ENCODE data around the gene OR2S2.
"Not testable (repeated sequence)": the region's sequence is repeated elsewhere in the genome, so short reads cannot be mapped to it uniquely, and the experiment has no call there.

Gene OR2S2

DNA sequence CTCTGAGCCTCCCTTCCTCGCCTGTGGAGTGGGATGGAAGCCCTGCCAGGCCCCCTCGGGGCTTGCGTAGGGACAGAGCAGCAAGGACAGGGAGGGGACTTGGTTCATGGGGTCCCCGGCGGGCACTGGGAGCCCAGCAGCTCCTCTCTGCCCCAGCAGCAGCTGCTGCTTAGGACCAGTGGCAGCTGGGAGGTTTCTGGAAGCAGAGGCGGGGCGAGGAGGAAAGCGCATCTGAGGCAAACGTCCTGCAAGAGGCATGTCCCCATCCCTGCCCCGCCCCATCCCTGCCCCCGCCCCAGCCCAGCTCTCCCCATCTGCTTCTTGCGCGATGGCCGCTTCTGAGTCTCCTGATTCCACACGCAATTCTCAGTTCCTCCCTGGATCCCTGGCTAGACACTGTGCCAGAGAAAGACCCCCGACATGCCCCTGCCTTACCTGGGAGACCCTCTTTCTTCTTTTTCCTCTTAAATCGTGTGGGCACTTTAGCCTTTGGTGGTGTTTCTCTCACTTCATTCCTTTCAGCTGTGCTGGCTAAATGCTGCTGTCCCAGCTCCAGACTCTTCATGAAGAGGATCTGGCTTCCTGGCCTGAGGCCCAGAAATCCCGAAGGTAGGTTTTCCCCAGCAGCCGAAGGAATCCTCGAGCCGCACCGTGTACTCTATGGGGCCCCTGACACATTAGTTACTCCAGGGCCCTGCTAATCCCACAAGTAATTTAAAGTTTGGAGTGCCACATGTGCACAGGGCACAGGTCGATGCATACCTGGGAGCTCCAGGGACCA, 4.4 kb upstream of the OR2S2 start:
- DNase-seq = no peak

DNA sequence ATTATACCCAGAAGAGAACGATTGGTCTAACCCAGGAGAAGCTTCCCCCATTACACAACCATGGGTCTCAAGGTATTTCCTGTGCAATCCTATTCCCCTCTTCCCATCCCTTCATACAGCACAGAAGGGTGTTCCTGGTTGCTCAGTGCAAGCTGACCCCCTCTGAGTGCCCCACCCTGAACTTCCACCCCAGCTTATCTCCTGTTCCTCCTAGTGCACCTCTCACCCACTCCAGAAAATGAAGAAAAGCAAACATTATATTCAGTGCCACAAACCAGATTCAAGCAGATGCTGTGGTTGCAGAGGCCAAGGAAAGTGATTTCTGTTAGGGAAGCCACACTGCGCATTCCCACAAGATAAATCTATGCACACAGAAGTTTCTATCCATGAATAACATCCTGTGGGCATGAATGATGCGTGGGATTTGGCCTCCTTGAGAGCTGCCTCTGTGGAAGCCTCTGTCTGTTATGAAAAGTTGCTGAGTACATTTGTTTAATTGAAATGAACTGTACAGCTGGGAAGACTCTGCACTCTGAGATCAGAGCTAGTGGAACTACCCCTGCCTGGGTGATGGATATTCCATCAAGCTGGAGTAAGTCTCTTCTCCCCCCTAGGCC, 2.2 kb upstream of the OR2S2 start:
- no peak for DNase-seq

DNA sequence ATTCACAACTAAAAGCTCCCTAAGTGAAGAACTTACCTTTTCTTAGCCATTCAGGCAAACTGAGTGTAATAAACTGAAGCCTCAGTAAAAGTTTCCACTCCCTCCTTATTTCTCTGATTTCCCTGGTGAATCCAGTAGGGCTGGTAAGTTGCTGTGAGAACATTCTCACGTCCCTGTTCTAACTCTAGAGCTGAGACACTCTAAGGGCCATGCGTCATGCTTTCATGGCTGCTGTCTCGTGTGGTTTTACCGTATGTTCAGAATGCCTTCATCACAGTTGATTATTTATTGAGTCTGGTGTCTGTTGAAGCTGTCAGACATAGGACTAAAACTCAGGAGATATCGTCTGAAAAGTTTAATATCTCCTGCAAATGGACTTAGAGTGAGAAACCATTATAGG, 1.3 kb downstream of the OR2S2 start:
- no peak for DNase-seq

DNA sequence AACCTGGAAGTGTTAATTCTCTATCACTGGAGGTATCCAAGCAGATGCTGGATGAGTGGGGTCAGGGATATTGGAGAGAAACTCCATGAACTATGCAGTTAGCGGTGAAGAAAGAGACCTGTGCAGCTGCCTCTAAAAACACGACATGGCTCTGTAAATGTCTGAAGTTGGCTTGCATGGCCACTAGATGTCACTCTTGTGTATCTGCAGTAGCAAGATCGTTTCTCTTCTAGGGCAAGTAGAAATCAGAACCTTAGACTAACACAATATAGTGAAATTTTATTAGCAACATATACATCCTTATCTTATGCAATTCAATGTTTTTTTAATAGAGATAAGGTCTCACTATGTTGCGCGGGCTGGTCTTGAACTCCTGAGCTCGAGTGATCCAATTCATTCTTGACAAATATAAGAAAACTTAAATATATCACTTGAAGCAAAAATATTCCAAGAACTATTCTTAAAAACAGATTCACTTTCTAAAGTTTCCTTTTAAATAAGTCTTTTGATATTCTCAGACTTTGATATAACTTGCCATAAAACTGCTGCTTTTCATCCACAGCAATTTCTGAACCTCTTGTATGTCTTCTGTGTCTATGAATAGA, 2.9 kb downstream of the OR2S2 start:
- peak in 1 of 2 donors; percentile 18 for DNase-seq

DNA sequence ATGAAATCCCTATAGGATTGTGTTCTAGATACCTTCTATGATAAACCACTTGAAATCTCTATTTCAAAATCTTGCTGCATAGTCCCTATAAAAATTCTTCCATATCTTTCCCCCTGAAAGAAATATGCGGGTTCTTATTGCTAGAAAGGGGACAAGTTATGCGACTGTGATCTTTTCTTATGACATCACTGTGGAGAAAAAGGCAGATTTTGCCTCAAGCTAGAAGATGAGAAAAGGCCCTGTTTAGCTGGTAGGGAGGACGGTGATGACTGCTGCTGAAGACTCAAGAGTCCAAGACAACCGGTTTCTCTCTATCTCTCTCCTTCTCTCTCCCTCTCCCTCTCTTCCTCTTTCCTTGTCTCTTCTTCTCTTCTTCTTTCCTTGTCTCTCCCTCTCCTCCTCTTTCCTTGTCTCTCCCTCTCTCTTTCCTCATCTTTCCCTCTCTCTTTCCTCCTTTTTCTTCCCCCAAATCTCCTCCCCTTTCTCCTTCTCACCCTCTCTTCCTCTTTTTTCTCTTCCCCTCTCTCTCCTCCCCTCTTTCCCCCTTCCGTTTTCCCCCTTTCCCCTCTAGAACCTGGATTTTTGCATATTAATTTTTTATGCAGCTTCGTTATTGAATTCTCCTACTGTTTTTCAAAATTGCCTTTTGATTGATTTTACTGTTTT, 5.3 kb downstream of the OR2S2 start:
- DNase-seq = no peak

DNA sequence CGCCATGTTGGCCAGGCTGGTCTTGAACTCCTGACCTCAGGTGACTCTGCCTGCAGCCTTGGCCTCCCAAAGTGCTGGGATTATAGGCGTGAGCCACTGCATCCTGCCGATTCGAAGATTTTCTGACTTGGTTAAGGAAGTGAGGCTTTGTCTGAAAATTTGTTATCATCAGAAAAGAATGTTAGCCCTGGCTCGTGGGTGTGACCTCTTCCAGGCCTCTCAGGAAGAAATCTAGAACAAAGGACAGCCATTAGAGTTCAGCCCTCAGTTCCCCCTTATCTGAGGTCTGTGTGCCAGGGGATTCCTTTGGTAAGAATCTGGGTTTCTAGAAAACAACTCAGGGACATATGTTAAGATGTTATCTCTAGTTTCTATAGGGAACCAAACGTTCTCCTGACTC, 6.2 kb downstream of the OR2S2 start:
- no peak for DNase-seq

DNA sequence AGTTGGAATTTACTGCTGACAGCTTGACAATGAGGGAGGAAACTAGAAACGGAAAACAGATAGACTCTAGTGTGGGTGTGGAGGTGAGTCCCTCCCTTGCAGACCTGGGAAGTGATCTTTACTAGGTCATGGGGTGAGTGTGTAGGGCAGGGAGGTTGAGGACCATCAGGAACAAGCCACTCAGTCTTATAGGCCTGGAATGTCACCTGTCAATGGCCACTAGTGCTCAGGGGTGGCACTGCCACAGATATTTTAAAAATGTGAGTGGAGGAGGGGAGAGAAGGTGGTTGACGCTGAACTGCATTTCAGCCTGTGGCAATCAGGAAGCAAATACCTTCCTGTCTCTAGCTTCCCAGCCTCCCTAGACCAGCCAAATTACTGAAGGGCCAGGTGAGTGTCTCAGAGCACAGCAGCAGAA, 9.0 kb downstream of the OR2S2 start:
- DNase-seq = no peak

DNA sequence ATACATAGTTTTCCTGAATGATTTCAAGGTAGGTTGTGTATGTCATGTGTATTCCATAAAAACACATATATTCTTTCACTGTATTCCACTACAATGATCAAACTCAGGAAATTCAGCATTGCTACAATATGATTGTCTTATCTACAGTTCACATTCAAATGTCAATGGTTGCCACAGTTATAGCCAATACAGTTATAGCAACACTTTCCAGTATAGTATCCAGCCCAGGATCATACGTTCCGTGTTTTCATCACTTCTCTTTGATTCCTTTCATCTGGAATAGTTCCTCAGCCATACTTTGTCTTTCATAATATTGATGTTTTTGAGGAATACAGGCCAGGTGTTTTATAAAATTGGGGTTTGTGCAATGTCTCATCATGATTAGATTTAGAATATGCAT, 9.5 kb downstream of the OR2S2 start:
- DNase-seq = no peak

DNA sequence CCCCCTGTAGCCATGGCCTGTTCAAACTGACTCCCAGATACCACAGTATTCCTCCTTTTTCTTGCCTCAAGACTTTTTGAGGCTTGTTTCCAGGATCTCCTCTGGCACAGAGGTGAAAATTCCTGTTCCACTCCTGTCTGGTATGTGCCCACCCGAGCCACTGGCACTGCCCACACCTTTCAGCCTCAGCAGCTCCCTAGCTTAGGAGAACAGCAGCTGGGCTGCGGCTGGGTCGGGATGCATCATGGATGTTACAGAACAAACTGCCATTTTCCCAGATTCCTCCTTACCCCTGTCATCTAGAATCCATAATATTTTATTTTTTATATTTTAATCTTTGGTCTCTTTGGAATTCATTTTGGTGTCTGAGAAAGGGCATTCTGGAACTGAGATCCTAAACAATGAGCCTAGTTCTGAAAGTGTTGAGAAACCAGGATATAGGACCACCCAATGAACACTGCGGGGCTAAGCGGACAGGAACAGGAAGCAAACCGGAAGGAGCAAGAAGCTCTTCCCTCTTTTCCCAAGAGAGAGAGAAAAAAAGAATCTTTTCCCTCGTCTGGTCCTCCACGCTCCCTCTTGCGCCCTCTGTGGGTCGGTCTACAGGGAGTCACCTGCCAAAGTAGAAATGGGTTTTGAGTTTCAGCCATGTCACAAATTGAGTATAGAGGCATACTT, 12.5 kb downstream of the OR2S2 start:
- DNase-seq = peak; percentile 62 to 72

DNA sequence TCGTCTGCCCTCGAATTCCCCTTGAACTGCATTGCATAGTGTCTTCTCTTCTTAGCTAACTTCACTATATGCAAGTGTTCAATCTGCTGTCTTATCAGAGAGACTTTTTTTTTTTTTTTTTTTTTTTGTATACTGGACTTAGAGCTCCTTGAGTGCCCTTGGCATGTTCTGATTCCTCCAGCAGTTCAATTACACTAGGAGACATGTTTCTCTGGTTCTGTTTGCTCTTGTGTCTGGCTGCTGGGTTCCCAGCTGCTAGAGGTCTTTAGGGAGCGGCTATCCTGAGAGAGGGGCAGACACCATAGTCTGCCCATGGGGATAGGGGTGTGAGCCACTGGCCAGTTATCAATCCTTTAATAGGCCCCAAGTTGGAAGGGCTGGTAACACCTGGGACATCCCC, 13.1 kb downstream of the OR2S2 start:
- no peak for DNase-seq

DNA sequence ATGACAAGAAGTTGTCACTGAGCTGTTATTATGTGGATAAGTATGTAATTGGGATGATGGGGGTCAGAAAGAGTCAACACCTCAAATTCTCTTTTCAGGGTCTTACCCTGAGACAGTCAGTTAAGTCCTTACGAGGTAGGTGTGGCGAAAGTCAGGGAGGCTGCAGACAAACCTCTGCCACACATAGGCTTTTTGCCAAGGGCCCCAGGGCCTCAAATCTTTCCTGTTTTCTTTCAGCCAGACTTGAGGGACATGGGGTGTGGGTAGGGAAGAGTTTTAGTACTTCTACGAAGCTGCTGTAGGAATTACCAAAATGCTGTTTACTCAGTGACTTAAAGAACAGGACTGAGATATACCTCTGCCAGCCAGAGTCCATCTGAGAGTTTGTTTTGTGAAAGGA, 13.8 kb downstream of the OR2S2 start:
- no peak for DNase-seq

DNA sequence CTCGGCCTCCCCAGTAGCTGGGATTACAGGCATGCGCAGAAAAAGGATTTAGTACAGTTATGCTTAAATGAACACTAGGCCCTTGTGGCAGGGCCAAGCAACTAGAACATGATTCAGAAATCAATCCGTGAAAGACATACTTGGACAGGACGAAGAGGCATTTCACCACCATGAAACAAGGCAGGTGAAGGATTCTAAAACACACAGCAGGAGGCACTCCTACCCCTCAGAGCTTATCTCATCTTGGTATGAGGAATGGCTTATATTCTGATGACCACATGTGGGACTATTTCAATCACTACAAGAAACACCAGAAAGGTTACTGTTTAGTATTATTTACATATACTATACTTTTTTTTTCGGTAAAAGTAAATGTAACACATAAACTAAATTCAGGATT, 15.7 kb downstream of the OR2S2 start:
- DNase-seq = no peak

DNA sequence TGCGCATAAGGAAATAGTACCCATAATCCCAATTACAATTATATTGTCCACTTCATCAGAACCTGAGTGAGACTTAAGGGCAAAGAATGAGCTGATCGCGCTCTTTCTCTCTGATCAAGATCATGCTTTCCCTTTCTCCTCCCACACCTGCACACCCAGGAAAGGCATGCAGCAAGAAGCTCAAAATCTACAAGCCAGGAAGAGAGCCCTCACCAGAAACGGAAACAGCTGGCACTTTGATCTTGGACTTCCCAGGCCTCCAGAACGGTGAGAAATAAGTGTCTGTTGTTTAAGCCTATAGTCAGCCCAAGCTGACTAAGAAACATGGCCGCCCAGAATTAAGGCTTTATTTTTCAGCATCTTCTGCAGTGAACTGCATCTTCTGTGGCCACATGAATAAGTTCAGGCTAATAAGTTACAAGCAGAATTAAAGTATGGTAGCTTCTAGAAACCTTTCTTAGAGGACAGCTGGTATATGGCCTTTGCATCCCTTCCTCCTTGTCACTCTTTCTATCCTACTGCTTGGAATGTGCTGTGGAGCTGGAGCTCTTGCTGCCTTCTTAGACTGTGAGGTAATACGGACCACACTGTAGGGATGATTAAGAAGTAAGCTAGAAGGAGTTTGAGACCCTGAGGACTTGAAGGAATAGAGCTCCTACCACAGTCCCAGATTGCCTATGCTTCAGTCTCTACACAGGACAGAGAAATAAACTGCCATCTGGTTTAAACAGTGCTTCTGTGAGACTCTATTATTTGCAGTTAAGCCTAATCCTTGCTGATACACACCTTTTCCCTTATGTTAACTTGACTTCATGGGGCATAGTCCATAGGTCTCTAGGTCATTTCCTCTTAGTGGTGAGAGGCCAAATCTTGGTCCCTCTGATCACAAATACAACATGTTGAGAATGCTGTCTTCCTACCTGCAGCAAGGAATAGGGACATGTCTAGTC, 17.2 kb downstream of the OR2S2 start:
- DNase-seq = no peak

DNA sequence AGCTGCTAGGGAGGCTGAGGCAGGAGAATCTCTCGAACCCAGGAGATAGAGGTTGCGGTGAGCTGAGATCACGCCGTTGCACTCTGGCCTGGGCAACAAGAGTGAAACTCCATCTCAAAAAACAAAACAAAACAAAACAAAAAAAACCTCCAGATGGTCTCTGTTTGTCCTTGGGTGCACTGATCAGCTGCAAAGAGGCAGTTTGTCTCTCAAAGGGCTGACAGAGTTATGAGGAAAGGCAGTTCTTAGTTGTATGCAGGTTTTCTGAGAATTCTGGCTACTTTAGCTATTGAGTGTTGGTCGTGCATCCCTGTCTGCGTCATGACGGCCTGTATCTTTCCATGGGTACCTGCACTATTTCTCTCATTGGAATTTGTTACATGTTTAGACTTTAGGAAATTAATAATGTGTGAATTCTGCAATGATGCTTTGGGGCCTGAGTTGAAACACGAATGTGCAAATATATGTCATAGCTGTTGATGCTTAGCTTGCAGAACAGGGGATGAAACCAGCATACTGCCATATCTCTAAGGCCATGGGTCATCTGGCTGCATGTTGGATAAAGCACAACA, 18.2 kb downstream of the OR2S2 start:
- DNase-seq = no peak

DNA sequence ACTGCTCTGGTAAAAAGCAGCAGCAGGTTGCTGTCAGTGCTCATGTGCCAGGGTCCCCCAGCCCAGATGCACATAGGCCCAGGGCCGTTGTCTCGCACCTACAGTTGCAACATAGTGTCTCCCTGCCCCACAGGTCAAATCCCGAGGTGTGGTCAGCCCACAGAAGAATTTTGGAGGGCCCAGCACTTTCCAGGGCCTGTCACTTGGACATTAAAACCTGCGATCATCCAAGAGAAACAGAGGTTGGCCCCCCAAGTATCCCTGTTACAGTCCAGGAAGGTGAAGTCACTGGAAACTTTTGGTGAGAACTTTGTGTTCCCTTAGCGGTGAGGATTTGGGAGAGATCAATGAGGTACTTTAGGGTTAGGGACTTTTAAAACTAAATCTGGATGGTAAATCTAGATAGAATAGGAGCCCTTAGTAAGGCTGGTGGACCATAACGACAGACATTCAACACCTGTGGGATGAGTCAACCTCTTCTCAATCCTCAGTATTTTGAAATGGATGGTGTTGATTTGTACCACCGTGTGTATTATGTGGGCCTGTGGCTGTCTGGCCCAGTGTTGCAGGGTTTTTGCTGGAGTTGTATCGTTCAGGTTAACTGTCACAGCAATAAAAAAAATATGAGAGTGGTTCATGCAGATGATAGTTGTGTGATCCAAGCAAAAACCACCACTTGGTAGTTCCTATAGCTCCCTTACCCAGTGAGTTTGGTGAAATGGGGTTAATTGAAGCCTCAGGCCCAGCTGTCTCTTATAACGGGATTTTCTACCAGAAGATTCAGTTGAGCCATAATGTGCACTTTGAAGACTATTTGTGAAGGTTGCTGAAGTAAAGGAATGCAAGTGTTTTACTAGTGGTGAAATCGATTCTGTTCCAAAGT, 19.2 kb downstream of the OR2S2 start:
- no peak for DNase-seq

DNA sequence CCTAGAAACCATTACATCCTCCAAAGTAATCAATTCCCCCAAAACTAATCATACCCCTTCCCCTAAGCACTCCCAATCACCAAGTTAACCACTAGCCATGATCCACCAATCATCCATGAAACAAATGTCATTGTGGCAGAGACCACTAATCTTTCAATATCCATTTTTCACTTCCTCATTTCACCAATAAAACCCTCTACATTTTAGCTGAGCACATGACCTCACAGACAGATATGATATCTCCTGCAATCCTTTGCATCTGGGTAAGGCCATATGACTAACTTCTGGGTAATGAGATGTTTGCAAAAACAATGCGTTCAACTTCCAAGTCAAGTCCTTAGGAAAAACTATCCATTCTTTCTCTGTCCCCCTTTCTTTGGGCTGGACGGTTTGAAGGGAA, 20.7 kb downstream of the OR2S2 start:
- DNase-seq = no peak

DNA sequence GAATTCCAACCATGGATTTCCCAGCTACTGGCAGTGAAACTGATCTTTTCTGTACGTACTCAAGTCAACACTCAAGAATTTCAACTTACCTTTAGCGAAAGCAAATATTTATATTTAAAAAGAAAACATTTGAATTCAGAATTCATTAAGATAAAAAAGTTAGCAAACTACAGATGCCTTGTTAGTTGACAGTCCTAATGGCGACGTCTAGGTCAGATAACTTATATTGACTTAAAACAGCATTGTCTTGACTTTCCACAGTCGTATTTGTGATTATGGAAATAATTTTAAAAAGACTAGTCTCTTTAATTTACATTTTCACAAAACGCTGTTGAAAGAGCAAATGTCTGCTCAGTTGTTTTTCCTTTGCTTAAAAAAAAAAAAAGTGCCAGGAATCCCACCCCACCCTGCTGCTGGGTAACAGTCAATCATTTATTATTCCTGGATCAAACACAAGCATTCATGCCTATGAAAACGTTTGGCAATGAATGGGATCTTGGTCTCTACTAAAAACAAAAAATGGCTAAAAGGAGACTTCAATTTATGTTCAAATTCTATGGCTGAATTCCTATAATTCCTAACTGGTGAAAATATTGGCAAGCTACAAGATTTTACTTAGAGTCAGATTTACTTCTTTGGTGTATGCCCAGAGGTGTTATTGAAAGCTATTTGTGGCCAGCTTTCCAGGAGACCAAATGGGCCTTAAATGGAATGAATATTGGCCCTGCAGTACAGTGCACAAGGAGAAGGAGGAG, 22.0 kb downstream of the OR2S2 start:
- DNase-seq = no peak

DNA sequence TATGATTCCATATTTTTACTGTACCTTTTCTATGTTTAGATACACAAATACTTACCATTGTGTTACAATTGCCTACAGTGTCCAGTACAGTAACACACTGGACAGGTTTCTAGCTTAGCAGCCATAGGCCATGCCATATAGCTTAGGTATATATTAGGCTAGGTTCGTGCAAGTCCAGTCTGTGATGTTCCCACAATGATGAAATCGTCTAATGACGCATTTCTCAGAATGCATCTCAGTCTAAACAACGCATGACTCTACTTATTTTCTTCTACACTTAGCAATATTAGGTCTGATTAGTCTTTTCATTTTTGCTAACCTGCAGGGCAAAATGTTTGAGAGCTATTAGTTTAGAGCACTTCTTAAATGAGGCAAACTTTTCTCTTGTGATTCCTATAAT, 22.7 kb downstream of the OR2S2 start:
- DNase-seq = no peak

DNA sequence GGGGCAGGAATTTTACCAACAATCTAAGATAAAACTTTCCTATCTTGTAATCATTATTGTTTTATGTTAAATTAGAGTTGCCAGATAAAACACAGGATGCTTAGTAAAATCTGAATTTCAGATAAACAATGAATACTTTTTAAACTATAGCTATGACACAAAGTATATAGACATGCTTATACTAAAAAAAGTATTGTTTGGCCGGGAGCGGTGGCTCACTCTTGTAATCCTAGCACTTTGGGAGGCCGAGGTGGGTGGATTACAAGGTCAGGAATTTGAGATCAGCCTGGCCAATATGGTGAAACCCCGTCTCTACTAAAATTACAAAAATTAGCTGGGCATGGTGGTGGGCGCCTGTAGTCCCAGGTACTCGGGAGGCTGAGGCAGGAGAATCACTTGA, 23.9 kb downstream of the OR2S2 start:
- not testable (repeated sequence) for DNase-seq

DNA sequence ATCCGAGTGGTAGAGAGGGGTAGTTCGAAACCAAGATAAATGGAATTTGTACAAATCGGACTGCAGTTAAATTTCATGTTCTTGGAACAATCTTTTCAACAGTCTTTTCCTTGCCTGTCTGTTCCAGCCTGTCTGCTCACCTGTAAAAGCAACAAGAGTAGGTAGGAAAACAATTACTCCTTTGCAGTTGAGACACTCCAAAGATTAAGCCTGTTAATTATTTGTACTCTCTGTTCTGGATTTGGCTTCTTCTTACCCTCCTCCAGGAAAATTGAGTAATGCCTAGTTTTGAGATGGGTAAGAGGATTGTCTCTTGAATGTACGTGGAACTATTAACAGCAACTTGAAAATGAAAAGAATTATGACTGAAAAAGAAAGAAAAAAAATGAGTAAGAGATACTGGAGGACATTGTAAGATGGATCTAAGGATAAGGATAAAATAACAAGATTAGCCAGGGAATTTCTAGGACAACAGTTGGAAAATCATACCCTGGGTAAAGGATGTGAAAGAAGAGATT, 24.3 kb downstream of the OR2S2 start:
- no peak for DNase-seq

Data from stimulated activated CD4-positive, alpha-beta T cell treated with anti-CD3 and anti-CD28 coated beads, Interleukin-2, amount 100 ng/mL, for 48 hours (primary cell).